Breast epithelium (tissue), 3 donors: ENCODE measurements around the gene PMPCA.

Experiments
- POLR2AphosphoS5 ChIP-seq, 3 donors: sonication (generic); formaldehyde crosslinking; IDR thresholded peaks; one replicate each; pipeline ENCODE4 v1.6.1; 2017; ENCODE audit warnings: antibody characterized with exemption in 3 of 3
- TF ChIP-seq, protein P1 (sequence below), 3 donors: fragments of 450-650 bp; IDR thresholded peaks; one replicate each; pipeline ENCODE4 v1.5.1; 2016 to 2017; ENCODE audit warnings: antibody characterized with exemption in 3 of 3, mild to moderate bottlenecking in 3 of 3, moderate library complexity in 3 of 3

DNA sequence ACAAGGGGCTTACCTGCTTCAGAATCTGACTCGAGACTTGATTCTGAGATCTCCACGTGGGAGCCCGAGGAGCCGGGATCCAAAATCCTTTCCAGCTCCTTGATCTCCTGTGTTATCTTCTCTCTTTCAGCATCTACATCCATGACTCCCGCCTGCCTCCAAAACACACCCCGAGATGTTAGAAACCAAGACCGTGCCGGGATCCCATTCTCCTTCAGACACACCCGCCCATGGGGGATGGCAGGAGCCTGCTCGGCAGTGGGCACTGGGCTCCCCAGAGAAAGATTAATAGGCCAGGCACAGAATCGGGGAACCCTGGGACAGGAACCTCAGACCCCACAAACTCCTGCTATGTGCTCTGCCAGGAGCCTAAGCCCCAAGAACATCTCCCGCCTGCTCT, 12.2 kb upstream of the PMPCA start:
- TF ChIP-seq, protein P1, sequence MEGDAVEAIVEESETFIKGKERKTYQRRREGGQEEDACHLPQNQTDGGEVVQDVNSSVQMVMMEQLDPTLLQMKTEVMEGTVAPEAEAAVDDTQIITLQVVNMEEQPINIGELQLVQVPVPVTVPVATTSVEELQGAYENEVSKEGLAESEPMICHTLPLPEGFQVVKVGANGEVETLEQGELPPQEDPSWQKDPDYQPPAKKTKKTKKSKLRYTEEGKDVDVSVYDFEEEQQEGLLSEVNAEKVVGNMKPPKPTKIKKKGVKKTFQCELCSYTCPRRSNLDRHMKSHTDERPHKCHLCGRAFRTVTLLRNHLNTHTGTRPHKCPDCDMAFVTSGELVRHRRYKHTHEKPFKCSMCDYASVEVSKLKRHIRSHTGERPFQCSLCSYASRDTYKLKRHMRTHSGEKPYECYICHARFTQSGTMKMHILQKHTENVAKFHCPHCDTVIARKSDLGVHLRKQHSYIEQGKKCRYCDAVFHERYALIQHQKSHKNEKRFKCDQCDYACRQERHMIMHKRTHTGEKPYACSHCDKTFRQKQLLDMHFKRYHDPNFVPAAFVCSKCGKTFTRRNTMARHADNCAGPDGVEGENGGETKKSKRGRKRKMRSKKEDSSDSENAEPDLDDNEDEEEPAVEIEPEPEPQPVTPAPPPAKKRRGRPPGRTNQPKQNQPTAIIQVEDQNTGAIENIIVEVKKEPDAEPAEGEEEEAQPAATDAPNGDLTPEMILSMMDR (IDR thresholded peaks at IDR 0.05), result no peak
- no peak for TF ChIP-seq POLR2AphosphoS5 (IDR thresholded peaks at IDR 0.05)
